Endodermal cell (in vitro differentiated cells): Measurements from ENCODE around the gene PRDM5. TPM values are rescaled to one million over a fixed set of nuclear protein-coding genes. Genes with fewer than 3 reads are reported as not detected.

Experiments used
- DNase-seq: peaks from one replicate; pipeline ENCODE4 v3.0.0-alpha.2; 2017
- H3K27ac ChIP-seq: 2 replicates; pipeline ENCODE4 v1.5.1; 2013; ENCODE audit warnings: mild to moderate bottlenecking, low read depth, low read length, moderate library complexity
- H3K27me3 ChIP-seq: 2 replicates; pipeline ENCODE4 v1.6.1; 2013; ENCODE audit warnings: mild to moderate bottlenecking, low read length, moderate library complexity; ENCODE audit not compliant: insufficient read depth, control insufficient read depth, poor library complexity, severe bottlenecking
- H3K36me3 ChIP-seq: 2 replicates; pipeline ENCODE4 v1.7.0; 2013; ENCODE audit warnings: mild to moderate bottlenecking, low read length, moderate library complexity; ENCODE audit not compliant: control insufficient read depth, insufficient read depth
- H3K4me1 ChIP-seq: one replicate; pipeline ENCODE4 v1.7.0; 2013; ENCODE audit warnings: low read length; ENCODE audit not compliant: control insufficient read depth, insufficient read depth
- H3K4me3 ChIP-seq: 2 replicates; pipeline ENCODE4 v1.5.1; 2013; ENCODE audit warnings: mild to moderate bottlenecking, low read length, moderate library complexity
- H3K9ac ChIP-seq: 2 replicates; pipeline ENCODE4 v1.6.1; 2013; ENCODE audit warnings: mild to moderate bottlenecking, low read length, moderate library complexity; ENCODE audit not compliant: poor library complexity, severe bottlenecking; ENCODE audit errors: extremely low read depth
- H3K9me3 ChIP-seq: 2 replicates; pipeline ENCODE4 v1.6.1; 2013; ENCODE audit warnings: mild to moderate bottlenecking, low read length, moderate library complexity; ENCODE audit not compliant: control insufficient read depth
- H3K27ac Mint-ChIP-seq: 2 replicates; pipeline ENCODE4 v1.8.0; 2020; ENCODE audit warnings: mixed read lengths
- H3K27me3 Mint-ChIP-seq: 2 replicates; pipeline ENCODE4 v1.8.0; 2021; ENCODE audit warnings: mild to moderate bottlenecking, mixed read lengths; ENCODE audit not compliant: insufficient read depth
- H3K36me3 Mint-ChIP-seq: 2 replicates; pipeline ENCODE4 v1.8.0; 2020; ENCODE audit warnings: low read depth, mixed read lengths
- H3K4me1 Mint-ChIP-seq: 2 replicates; pipeline ENCODE4 v1.8.0; 2020; ENCODE audit warnings: mixed read lengths
- H3K4me3 Mint-ChIP-seq: 2 replicates; pipeline ENCODE4 v1.8.0; 2020; ENCODE audit warnings: mild to moderate bottlenecking, moderate library complexity, mixed read lengths
- H3K9me3 Mint-ChIP-seq: 2 replicates; pipeline ENCODE4 v1.8.0; 2020; ENCODE audit warnings: mild to moderate bottlenecking, mixed read lengths
- WGBS, 2 experiments: methylation state at CpG; one replicate each; pipeline versions ENCODE4 v1.1.5 to v1.1.7; 2013; ENCODE audit warnings: missing lambda C conversion rate in 2 of 2, mixed read lengths in 1 of 2; ENCODE audit not compliant: insufficient coverage in 1 of 2, insufficient read length in 1 of 2; 5-methylcytosine and 5-hydroxymethylcytosine counted together
- total RNA-seq, 2 donors: library from RNA; stranded (reverse); fragmentation: NEBNext Ultra II Directional in 1 of 2; extraction: Animal tissue kit (Norgen Biotek cat#: 25700) in 1 of 2; gene quantifications; 2 replicates in 1 of 2; 3 replicates in 1 of 2; pipeline ENCODE4 v1.2.1, GENCODE V29; 2021
- TF ChIP-seq, protein P1 (sequence below): fragments of 200-600 bp; sonication (generic); conservative IDR thresholded peaks from 2 replicates; pipeline ENCODE4 v1.5.0; 2021; ENCODE audit warnings: antibody characterized with exemption, mild to moderate bottlenecking

PRDM5 gene
- total RNA-seq, 2 donors from 2014 or later, result 18.3 to 19.1 TPM

DNA sequence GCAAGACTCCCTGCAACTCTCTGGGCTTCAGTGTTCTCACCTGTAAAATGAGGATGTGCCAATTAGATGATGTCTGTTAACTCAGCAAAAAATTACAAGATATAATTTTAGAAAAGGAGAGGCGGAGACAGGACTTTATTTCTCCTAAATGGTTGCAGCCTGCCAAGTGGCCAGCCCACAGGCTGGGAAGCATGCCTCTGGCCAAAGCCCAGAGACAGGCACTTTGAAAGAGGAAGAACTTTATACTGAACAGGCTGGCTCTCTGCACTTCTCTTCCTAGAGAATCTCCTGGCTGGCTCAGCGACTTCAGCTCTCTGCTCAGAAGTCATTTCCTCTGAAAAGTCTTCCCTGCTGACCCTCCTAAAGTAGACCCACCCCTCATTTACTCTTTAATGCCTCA, 3.7 kb downstream of the PRDM5 start:
- H3K4me3 ChIP-seq, result peak overlapping the region; percentile 31
- peaks cover 3% of the 10 kb centered on the region for H3K4me1 ChIP-seq
- 54 to 64% methylated on average over 1 to 2 of the region's 2 CpGs for WGBS, 2 experiments
- H3K27me3 ChIP-seq, result peaks cover 18% of the 10 kb centered on the region
- no peak overlapping the region for H3K27ac ChIP-seq
- H3K36me3 Mint-ChIP-seq, result no peaks in the 10 kb centered on the region
- H3K9me3 Mint-ChIP-seq, result no peaks in the 10 kb centered on the region
- H3K27me3 Mint-ChIP-seq, result peaks cover 16% of the 10 kb centered on the region
- peaks cover 43% of the 10 kb centered on the region for H3K4me1 Mint-ChIP-seq
- DNase-seq, result no peak
- no peak overlapping the region for H3K27ac Mint-ChIP-seq
- TF ChIP-seq, protein P1, sequence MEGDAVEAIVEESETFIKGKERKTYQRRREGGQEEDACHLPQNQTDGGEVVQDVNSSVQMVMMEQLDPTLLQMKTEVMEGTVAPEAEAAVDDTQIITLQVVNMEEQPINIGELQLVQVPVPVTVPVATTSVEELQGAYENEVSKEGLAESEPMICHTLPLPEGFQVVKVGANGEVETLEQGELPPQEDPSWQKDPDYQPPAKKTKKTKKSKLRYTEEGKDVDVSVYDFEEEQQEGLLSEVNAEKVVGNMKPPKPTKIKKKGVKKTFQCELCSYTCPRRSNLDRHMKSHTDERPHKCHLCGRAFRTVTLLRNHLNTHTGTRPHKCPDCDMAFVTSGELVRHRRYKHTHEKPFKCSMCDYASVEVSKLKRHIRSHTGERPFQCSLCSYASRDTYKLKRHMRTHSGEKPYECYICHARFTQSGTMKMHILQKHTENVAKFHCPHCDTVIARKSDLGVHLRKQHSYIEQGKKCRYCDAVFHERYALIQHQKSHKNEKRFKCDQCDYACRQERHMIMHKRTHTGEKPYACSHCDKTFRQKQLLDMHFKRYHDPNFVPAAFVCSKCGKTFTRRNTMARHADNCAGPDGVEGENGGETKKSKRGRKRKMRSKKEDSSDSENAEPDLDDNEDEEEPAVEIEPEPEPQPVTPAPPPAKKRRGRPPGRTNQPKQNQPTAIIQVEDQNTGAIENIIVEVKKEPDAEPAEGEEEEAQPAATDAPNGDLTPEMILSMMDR, result no peak
- no peak overlapping the region for H3K9ac ChIP-seq
- H3K9me3 ChIP-seq, result no peaks in the 10 kb centered on the region
- no peak overlapping the region for H3K4me3 Mint-ChIP-seq
- no peaks in the 10 kb centered on the region for H3K36me3 ChIP-seq

DNA sequence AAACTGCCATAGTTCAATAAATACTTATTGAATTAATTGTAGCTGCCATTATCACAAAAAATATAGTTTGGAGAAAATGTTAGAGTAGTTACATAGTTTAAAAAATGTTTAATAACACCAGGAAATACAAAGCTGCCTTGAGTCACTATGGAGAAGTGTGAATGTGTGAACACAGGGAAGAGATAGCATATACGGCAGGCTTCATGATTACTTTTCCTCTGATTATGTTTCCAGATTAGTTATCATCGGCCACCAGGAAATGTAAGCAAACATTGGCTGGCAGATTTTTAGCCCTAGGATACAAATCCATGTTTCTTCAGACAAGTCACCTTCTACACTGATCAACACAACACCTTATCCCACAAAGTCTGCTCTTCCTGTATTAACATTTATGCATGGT, 4.4 kb downstream of the PRDM5 start:
- TF ChIP-seq, protein P1, result no peak
- no peak for DNase-seq
- peaks cover 6% of the 10 kb centered on the region for H3K4me1 ChIP-seq
- H3K9me3 ChIP-seq, result peaks cover 2% of the 10 kb centered on the region
- no peak overlapping the region for H3K9ac ChIP-seq
- Mint-ChIP-seq H3K4me1 (peaks cover 40% of the 10 kb centered on the region), H3K27ac (no peak overlapping the region), H3K27me3 (peaks cover 11% of the 10 kb centered on the region), H3K36me3 (no peaks in the 10 kb centered on the region), H3K4me3 (no peak overlapping the region), H3K9me3 (no peaks in the 10 kb centered on the region)
- 44 to 67% methylated on average over 1 to 2 of the region's 2 CpGs for WGBS, 2 experiments
- H3K4me3 ChIP-seq, result peak overlapping the region; percentile 31
- peaks cover 18% of the 10 kb centered on the region for H3K27me3 ChIP-seq
- no peaks in the 10 kb centered on the region for H3K36me3 ChIP-seq
- H3K27ac ChIP-seq, result no peak overlapping the region

DNA sequence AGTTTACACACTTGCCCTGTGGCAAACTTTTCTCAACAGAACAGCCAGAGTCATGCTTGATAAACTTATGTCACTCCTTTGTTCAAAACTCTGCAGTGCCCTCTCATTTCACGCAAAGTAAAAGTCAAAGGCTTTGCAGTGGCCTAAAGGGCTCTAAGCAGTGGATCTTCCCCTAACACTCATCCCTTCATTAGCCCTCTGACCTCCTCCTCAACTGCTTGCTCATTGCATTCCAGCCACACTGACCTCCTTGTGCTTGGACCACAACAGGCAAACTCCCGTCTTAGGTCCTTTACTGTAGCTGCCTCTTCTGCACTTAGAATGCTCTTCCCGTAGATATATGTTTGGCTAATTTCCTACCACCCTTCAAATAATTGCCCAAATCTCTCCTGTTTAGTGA, 5.6 kb downstream of the PRDM5 start:
- Histone ChIP-seq H3K4me3 (no peak overlapping the region), H3K27ac (no peak overlapping the region), H3K9ac (no peak overlapping the region), H3K36me3 (no peaks in the 10 kb centered on the region), H3K4me1 (peaks cover 9% of the 10 kb centered on the region), H3K9me3 (peaks cover 5% of the 10 kb centered on the region), H3K27me3 (peaks cover 22% of the 10 kb centered on the region)
- peaks cover 42% of the 10 kb centered on the region for H3K4me1 Mint-ChIP-seq
- H3K9me3 Mint-ChIP-seq, result no peaks in the 10 kb centered on the region
- TF ChIP-seq, protein P1, result no peak
- peaks cover 9% of the 10 kb centered on the region for H3K27me3 Mint-ChIP-seq
- DNase-seq, result no peak
- H3K4me3 Mint-ChIP-seq, result no peak overlapping the region
- WGBS, 2 experiments, result 82 to 85% methylated on average over 2 of the region's 3 CpGs
- no peak overlapping the region for H3K27ac Mint-ChIP-seq
- no peaks in the 10 kb centered on the region for H3K36me3 Mint-ChIP-seq
